Measurements from ENCODE around the gene ZNF835. TPM values are rescaled to one million over a fixed set of nuclear protein-coding genes. Genes with fewer than 3 reads are reported as not detected.
"Not testable (repeated sequence)": the region's sequence is repeated elsewhere in the genome, so short reads cannot be mapped to it uniquely, and the experiment has no call there.

ZNF835 gene
- total RNA-seq, 1 experiment from 2014 or later, result 0.07 TPM

- Histone ChIP-seq H2BK120ac (ENCODE audit: low read depth, low read length, poor library complexity, severe bottlenecking) (no peak overlapping the region), H4K20me1 (ENCODE audit: control insufficient read depth, insufficient read depth, insufficient read length) (no peaks in the 10 kb centered on the region), H2AFZ (ENCODE audit: low read length) (no peak overlapping the region), H3K23me2 (ENCODE audit: insufficient read length, low read depth, low read length, poor library complexity, severe bottlenecking) (no peaks in the 10 kb centered on the region), H2BK12ac (ENCODE audit: insufficient read length, low read depth, low read length) (no peak overlapping the region), H3K4me1 (ENCODE audit: insufficient read depth, low read length) (no peaks in the 10 kb centered on the region), H3T11ph (ENCODE audit: low read length) (no peak overlapping the region), H2AK5ac (ENCODE audit: insufficient read length, low read length) (no peak overlapping the region), H3K9ac (ENCODE audit: extremely low read depth, insufficient read length, low read length) (no peak overlapping the region), H3K9me3 (ENCODE audit: control insufficient read depth, low read depth, low read length) (peaks cover 68% of the 10 kb centered on the region), H3K56ac (ENCODE audit: insufficient read length, low read depth, low read length) (no peak overlapping the region), H4K91ac (ENCODE audit: insufficient read length, low read depth, low read length) (no peak overlapping the region), H2BK20ac (ENCODE audit: low read depth, low read length, poor library complexity, severe bottlenecking) (no peak overlapping the region), H3K4ac (ENCODE audit: low read depth, low read length) (no peak overlapping the region), H3K27ac (ENCODE audit: insufficient read length, low read depth, low read length) (no peak overlapping the region), H3K14ac (ENCODE audit: insufficient read depth, low read length) (no peak overlapping the region), H2BK15ac (ENCODE audit: low read depth, low read length) (no peak overlapping the region), H3K23ac (ENCODE audit: insufficient read length, low read depth, low read length) (no peak overlapping the region), H3K4me2 (ENCODE audit: insufficient read depth, insufficient read length, low read length) (no peak overlapping the region), H3K27me3 (ENCODE audit: insufficient read depth, low read length) (no peaks in the 10 kb centered on the region), H2BK5ac (ENCODE audit: insufficient read length, low read length) (no peak overlapping the region), H3K79me2 (ENCODE audit: insufficient read depth, low read length) (no peaks in the 10 kb centered on the region), H4K5ac (ENCODE audit: insufficient read length, low read depth, low read length) (no peak overlapping the region), H4K8ac (replicated peaks; ENCODE audit: insufficient read length, low read depth, low read length) (no peak overlapping the region), H3K79me1 (ENCODE audit: insufficient read depth, low read depth, low read length, poor library complexity, severe bottlenecking) (no peaks in the 10 kb centered on the region), H3K18ac (ENCODE audit: insufficient read length, low read depth, low read length) (no peak overlapping the region)
- DNase-seq, result no peak
- peaks cover 6 to 9% (median 7%) of the 10 kb centered on the region in 3 experiments; a peak in 6 of 7 replicates for H3K36me3 Mint-ChIP-seq (ENCODE audit: insufficient read depth in 1 of 3, low read depth in 3 of 3)
- no CpG with 5 or more reads among the region's 8 CpGs for WGBS (ENCODE audit: extremely low coverage, insufficient read length, low lambda C conversion rate)
- H3K27me3 Mint-ChIP-seq (ENCODE audit: low read depth), result peaks cover 1% of the 10 kb centered on the region
- H3K27ac Mint-ChIP-seq, result no peak overlapping the region
- no peaks in the 10 kb centered on the region for H3K4me1 Mint-ChIP-seq
- TF ChIP-seq, protein P1, sequence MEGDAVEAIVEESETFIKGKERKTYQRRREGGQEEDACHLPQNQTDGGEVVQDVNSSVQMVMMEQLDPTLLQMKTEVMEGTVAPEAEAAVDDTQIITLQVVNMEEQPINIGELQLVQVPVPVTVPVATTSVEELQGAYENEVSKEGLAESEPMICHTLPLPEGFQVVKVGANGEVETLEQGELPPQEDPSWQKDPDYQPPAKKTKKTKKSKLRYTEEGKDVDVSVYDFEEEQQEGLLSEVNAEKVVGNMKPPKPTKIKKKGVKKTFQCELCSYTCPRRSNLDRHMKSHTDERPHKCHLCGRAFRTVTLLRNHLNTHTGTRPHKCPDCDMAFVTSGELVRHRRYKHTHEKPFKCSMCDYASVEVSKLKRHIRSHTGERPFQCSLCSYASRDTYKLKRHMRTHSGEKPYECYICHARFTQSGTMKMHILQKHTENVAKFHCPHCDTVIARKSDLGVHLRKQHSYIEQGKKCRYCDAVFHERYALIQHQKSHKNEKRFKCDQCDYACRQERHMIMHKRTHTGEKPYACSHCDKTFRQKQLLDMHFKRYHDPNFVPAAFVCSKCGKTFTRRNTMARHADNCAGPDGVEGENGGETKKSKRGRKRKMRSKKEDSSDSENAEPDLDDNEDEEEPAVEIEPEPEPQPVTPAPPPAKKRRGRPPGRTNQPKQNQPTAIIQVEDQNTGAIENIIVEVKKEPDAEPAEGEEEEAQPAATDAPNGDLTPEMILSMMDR (conservative IDR thresholded peaks at IDR 0.05), result no peak
- H3K9me3 Mint-ChIP-seq, result peaks cover 85 to 92% of the 10 kb centered on the region in 2 experiments
- no peak overlapping the region for H3K4me3 Mint-ChIP-seq
Measured at GRCh38 chr19:56678205-56678604, 6.6 kb upstream of the ZNF835 start.

GRCh38 chr19:56672610-56673009 lies 1.1 kb upstream of the ZNF835 start:
- H3K79me1 ChIP-seq (ENCODE audit: insufficient read depth, low read depth, low read length, poor library complexity, severe bottlenecking); H2BK120ac ChIP-seq (ENCODE audit: low read depth, low read length, poor library complexity, severe bottlenecking); H4K91ac ChIP-seq (ENCODE audit: insufficient read length, low read depth, low read length); H3K79me2 ChIP-seq (ENCODE audit: insufficient read depth, low read length); H3K27me3 Mint-ChIP-seq (ENCODE audit: low read depth); DNase-seq; H4K8ac ChIP-seq (replicated peaks; ENCODE audit: insufficient read length, low read depth, low read length); H2BK12ac ChIP-seq (ENCODE audit: insufficient read length, low read depth, low read length); H3K27me3 ChIP-seq (ENCODE audit: insufficient read depth, low read length); H3T11ph ChIP-seq (ENCODE audit: low read length); H4K5ac ChIP-seq (ENCODE audit: insufficient read length, low read depth, low read length); H3K56ac ChIP-seq (ENCODE audit: insufficient read length, low read depth, low read length); H2AFZ ChIP-seq (ENCODE audit: low read length); H3K18ac ChIP-seq (ENCODE audit: insufficient read length, low read depth, low read length); H3K4me2 ChIP-seq (ENCODE audit: insufficient read depth, insufficient read length, low read length); H3K4me1 Mint-ChIP-seq; H3K4me1 ChIP-seq (ENCODE audit: insufficient read depth, low read length); H3K23ac ChIP-seq (ENCODE audit: insufficient read length, low read depth, low read length); H2BK5ac ChIP-seq (ENCODE audit: insufficient read length, low read length); H4K20me1 ChIP-seq (ENCODE audit: control insufficient read depth, insufficient read depth, insufficient read length); H2AK5ac ChIP-seq (ENCODE audit: insufficient read length, low read length); H3K4me3 Mint-ChIP-seq; H3K27ac Mint-ChIP-seq; H3K4ac ChIP-seq (ENCODE audit: low read depth, low read length); H3K14ac ChIP-seq (ENCODE audit: insufficient read depth, low read length); H3K27ac ChIP-seq (ENCODE audit: insufficient read length, low read depth, low read length); H3K9ac ChIP-seq (ENCODE audit: extremely low read depth, insufficient read length, low read length); H3K23me2 ChIP-seq (ENCODE audit: insufficient read length, low read depth, low read length, poor library complexity, severe bottlenecking); H2BK20ac ChIP-seq (ENCODE audit: low read depth, low read length, poor library complexity, severe bottlenecking); H2BK15ac ChIP-seq (ENCODE audit: low read depth, low read length): not testable (repeated sequence)
- Mint-ChIP-seq H3K9me3 (peaks cover 84 to 85% of the 10 kb centered on the region in 2 experiments), H3K36me3 (ENCODE audit: insufficient read depth in 1 of 3, low read depth in 3 of 3) (peaks cover 14 to 15% (median 15%) of the 10 kb centered on the region in 3 experiments; a peak in 5 of 7 replicates)
- no CpG with 5 or more reads among the region's 2 CpGs for WGBS (ENCODE audit: extremely low coverage, insufficient read length, low lambda C conversion rate)
- peaks cover 61% of the 10 kb centered on the region for H3K9me3 ChIP-seq (ENCODE audit: control insufficient read depth, low read depth, low read length)
